Kidney tubule cell (primary cell): ENCODE measurements around the gene FRG1.
"Not testable (repeated sequence)": the region's sequence is repeated elsewhere in the genome, so short reads cannot be mapped to it uniquely, and the experiment has no call there.

Experiments
- DNase-seq: peaks from one replicate; pipeline ENCODE4 v3.0.0-alpha.2; 2018; ENCODE audit warnings: low spot score

Gene FRG1

DNA sequence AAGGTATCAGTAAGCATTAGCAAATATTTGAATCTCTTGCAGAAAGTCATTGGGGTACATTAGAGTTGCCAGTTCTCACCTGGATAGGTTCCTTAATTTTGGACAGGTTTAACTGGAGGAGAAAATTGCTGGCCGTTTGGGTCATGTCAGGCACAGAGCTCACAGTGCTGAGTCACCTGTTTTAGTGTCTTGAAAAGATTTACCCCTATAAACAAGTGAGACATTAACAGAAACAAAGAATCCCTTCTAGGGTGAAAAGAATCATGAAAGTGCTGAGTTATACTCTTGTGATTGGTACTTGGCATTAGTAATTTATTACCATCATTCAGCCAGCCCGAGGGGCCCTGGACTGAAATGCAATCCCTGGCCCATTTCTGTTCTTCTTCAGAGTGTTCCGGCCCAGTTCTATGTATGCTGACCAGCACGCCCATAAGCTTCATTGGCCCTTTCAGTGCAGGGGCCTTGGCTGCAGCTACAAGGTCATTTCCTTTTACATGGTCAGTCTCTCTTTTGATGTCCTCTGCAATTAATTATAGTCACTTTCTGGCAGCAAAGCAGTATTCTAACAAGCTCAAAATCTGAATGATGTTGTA, 45.1 kb downstream of the FRG1 start:
- DNase-seq = peak; percentile 46

DNA sequence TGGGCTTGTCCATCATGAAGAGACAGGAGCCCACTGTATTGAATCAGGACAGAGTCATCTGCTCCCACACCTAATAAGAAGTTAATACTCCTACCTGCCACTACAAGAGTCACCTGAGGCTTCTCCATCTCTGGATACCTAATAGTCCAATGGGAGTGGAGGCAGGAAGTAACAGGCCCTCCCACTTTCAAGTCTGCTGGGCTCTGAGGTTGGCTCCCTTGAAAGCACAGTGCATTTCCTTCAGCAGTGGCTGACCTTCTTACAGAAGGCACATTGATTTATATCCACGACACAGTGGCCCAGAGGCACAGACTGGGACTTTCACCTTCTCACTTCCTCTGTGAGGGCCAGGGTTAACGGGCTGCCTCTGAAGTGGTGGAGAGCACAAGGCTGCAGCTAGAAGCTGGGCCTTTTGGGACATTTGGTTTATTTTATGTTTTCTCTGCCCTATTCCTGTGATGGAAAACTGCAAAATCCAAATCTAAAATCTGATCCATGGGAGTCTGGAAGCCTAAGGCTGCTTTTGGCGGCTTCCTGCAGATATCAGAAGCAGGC, 48.3 kb downstream of the FRG1 start:
- DNase-seq = peak; percentile 39

DNA sequence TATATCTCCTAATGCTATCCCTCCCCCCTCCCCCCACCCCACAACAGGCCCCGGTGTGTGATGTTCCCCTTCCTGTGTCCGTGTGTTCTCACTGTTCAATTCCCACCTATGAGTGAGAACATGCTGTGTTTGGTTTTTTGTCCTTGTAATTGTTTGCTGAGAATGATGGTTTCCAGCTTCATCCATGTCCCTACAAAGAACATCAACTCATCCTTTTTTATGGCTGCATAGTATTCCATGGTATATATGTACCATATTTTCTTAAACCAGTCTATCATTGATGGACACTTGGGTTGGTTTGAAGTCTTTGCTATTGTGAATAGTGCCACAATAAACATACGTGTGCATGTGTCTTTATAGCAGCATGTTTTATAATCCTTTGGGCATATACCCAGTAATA, 49.3 kb downstream of the FRG1 start:
- not testable (repeated sequence) for DNase-seq
